DMS53 treated with DMSO at 0.1 percent for 48 hours (cell line): ENCODE results near the gene SMIM24.
"Not testable (repeated sequence)": the region's sequence is repeated elsewhere in the genome, so short reads cannot be mapped to it uniquely, and the experiment has no call there.

Experiments
- DNase-seq: peaks from one replicate; lab custom pipeline; 2025; ENCODE audit not compliant: unreplicated experiment; lab: John Stamatoyannopoulos, UW

The SMIM24 gene

DNA sequence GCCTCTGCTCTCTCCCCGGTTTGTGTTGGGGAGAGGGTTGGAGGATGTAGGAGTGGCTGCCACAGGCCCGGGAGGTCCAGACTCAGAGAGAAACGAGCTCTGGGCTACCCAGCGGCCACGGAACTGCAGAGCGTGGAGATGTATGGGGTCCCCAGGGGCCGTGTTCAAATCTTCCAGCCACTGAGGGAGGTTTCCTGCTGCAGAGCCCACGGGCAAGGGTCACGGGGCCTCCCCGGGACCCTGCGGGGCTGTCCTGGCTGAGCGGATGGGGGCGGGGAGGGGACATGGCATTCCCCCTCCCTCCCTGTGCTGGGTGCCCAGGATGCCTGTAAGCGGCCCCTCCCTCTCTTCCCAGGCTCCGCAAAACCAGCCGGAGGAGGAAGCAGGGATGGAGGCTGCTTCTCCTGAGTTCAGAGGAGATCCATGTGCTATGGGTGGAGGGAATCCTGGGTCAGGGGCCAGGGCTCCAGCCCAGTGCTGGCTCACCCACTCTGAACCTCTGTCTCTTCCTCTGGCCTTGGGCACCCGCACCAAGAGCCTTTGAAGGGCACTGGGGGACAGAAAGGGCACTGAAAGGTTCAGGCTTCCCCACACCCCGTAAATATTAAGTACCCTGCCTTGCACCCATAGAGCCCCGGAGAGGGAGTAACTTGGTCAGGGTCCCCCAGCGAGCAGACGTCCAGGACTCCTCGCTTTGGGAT lies 22.6 kb downstream of the SMIM24 start:
- DNase-seq, result no peak

DNA sequence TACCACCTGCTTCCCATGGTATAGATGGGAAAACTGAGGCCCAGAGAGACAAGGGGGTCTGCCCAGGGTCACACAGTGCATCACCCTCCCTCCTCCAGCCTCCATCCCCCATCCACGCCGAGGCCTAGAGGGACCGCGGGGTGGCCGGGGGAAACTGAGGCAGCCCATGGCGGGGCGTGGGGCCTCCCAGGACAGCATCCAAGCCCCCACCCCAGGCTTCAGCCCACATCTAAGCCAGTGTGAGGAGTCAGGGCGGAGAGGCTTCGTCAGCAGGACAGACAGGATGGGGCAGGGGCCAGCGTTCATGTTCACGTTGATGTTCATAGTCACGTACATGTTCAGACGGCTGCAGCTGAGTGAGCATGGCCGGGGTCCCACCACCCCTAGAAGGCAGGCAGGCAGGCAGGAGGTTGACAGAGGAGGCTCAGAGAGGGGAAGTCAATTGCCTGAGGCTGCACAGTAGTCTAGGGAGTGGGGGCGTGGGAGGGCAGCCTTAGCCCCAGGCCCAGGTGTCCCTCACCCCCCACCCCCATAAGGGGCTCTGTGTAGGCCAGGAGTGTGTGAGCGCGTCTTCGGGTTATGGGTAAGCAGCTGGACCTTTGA lies 23.3 kb downstream of the SMIM24 start:
- no peak for DNase-seq

DNA sequence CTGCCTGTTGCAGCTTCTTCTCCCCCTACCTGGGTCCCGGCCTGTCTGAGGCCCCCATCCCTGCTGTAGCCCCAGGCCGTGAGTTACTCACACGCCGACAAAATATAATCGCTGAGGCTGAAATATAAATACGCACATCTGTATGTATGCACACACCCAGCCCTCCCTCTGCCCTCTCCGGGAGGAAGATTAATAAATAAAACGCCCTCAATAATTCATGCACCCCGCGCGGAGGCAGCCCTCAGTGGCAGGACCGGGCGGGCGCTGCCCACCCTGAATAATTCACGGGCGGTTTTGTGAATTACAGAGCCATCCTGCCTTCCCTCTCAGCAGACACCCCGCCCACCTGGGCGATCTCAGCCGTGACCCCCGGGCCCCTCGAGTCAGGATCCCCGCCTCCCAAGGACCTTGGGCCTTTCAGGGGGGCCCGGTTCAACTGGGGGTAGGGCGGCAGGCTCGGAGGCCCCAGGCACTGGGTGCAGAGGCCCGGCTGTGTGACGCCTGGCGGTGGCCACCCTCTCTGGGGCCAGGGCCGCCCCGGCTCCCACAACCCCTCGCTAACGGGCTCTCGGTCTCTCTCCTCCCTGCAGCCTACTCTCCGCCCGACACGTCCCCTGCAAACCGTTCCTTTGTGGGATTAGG lies 24.2 kb downstream of the SMIM24 start:
- no peak for DNase-seq

DNA sequence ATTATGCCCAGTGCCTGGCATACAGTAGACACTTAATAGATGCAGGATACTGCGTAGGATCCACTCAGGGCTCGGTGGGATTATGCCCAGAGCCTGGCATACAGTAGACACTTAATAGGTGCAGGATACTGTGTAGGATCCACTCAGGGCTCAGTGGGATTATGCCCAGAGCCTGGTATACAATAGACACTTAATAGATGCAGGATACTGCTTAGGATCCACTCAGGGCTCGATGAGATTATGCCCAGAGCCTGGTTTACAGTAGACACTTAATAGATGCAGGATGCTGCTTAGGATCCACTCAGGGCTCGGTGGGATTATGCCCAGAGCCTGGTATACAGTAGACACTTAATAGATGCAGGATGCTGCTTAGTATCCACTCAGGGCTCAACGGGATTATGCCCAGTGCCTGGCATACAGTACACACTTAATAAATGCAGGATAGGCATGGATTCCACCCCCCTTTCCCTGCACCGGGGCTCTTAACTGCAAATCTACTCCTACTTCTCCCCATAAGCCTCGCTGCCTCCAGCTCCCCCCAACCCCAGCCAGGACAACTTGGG lies 24.9 kb downstream of the SMIM24 start:
- DNase-seq, result no peak

DNA sequence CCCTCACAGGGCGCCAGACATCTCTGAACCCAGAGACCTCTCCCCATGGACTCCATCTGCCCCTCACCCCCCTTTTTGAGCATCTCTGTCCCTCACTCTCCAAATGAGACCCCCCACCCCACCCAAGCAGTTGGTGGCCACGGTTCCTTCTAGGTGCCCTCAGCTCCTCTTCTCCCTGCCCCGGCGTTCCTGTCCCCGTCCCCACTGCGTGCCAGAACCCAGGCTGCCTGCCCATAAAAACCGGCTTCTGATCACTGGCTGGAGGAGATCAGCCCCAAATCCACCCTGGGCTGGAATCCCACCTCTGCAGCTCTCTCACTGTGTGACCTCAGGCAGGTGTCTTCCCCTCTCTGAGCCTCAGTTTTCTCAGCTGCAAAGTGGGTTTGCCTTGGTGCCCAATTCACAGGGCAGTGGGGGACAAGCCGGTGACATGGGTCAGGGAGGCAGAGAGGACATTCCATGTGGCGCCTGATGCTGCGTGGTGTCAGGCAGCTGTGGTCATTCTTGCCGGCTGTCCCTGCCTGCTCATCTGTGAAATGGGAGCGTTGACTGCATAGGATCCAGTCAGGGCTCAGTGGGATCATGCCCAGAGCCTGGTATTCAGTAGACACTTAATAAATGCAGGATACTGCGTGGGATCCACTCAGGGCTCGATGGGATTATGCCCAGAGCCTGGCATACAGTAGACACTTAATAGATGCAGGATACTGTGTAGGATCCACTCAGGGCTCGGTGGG lies 25.5 kb downstream of the SMIM24 start:
- DNase-seq, result no peak

DNA sequence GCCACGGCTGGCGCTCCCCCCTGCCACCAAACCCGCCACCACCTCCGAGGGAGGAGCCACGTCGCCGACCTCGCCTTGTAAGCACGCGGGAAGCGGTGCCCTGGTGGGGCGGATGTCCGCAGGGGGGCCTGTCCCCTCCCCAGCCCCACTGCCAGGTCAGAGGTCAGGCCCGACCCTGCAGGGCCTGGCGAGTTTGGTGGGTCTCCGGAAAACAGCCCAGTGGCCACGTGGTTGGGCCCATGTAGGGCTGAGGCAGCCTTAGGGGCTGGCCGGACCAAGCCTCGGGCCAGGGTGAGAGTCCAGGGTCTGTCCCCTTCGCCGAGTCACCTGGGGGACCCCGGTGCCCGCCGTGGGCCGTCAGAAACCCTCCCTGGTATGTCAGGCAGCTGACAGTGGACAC lies 26.5 kb downstream of the SMIM24 start:
- DNase-seq, result no peak

DNA sequence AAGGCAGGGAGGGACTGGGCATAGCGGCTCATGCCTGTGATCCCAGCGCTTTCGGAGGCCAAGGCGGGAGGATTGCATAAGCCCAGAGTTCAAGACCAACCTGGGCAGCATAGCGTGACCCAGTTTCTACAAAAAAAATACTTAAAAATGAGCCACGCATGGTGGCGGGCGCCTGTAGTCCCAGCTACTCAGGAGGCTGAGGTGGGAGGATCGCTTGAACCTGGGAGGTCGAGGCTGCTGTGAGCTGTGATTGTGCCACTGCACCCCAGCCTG lies 27.4 kb downstream of the SMIM24 start:
- not testable (repeated sequence) for DNase-seq

DNA sequence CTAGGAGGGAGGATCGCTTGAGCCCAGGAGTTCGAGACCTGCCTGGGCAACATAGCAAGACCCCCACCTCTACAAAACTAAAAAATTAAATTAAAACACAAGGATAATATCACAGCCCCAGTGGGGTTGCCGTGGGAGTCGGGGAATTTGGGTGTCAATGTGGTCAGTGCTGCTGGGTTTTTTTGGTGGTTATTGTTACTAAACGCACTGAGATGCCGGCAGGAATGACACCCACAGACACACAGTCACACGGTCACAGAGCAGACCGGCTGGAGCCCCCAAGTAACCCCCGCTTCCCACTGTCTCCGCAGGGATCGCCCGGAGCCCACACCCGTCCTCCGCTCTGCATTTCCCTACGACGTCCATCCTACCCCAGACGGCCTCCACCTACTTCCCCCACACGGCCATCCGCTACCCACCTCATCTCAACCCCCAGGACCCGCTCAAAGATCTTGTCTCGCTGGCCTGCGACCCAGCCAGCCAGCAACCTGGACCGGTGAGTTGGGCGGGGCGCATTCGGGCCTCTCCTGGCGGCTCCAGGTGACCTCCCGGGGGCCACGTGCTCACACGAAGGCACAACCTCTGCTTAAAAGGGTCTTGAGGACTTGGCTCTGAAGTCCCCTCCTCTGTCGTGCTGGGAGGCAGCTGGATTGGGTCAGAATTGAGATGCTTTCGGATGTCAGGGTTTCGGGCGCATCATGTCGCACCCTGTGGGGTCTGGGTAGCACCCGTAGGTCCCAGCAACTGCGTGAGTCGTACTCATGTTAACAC lies 28.0 kb downstream of the SMIM24 start:
- no peak for DNase-seq

DNA sequence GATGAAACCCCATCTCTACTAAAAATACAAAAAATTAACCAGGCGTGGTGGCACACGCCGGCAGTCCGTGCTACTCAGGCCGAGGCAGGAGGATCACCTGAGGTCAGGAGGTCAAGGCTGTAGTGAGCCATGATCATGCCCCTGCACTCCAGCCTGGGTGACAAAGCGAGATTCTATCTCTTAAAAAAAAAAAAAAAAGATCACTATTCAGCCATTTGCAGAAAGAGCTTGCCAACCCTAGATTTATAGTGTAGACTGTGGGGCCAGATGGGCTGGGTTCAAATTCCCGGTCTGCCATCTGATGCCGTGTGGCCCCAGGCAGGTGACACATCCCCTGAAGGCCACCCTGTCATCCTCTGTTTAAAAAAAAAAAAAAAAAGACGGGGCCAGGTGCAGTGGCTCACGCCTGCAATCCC lies 28.9 kb downstream of the SMIM24 start:
- no peak for DNase-seq

DNA sequence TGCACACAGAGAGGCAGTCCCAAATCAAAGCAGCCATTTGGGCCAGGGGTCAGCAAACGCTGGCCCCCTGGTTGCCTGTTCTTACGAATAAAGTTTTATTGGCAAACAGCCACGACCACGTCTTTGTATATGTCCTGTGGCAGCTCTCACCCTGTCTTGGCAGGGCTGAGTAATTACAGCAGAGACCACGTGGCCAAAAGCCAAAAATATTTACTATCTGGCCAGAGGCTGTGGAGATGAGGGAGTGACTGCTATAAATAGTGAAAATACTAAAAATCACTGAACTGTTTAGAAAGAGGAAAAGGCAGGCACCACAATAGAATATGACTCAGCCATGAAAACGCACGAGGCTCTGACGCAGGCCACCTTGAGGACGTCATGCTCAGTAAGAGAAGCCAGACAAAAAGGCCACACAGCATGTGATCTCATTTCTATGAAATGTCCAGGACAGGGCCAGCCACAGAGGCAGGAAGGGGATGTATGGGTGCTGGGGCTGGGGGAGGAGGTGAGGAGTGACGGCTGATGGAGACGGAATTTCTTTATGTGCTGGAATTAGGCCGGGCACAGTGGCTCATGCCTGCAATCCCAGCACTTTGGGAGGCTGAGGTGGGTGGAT lies 29.4 kb downstream of the SMIM24 start:
- no peak for DNase-seq

DNA sequence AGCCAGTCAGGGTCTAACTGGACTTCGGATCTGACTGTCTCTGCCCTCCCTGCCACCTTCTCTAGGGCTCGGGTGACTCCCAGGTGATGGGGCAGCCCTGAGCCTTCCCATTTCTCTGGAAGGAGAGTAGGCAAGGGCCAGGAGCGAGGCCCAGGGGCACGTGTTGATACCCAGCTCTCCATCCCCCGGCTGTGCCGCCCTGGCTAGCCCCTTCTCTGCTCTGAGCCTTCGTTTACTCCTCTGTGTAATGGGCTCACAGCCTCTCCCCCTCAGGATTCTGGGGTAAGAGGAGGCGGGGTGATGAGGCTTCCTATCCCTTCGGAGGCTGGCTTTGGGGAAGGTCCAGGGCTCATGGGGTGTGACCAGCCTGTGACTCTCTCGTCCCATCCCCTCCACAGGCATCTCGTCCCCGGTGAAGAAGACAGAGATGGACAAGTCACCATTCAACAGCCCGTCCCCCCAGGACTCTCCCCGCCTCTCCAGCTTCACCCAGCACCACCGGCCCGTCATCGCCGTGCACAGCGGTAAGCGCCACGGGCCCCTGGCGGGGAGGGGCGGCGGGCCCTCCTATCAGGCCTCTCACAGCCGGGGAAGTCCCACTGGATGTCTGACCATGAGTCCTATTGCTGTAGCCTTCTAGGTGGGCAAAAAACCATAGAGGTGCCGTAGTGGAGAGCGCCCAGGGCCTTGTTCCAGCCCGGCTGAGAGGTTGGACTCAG lies 31.6 kb downstream of the SMIM24 start:
- no peak for DNase-seq

DNA sequence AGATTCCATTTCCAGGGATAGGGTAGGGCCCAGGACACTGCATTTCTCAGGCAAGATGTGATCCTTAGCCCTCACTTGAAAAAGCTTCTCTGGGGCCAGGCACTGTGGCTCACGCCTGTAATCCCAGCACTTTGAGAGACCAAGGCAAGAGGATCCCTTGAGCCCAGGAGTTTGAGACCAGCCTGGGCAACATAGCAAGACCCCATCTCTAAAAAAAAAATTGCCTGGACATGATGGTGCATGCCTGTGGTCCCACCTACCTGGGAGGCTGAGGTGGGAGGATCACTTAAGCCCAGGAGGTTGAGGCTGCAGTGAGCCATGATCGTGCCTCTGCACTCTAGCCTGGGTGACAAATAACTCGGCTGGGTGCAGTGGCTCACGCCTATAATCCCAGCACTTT lies 33.7 kb downstream of the SMIM24 start:
- not testable (repeated sequence) for DNase-seq

DNA sequence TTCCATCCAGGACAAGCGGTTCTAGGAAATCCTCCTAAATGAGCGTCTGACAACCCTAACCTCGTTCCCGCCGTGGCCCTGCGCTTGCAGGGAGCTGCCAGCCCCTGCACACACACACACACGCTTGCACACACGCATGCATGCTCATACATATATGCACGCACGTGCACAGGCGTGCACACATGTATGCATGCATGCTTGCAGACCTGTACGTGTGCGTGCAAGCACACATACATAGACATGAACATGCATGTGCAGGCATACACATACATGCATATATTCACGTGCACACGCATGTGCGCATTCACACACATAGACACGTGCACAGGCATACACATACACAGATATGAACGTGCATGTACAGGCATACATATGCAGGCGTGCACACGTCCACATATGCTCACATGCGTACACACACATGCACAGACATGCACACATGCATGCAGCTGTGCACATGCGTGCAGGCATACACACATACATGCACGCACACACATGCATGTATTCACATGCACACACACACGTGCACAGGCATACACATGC lies 35.6 kb downstream of the SMIM24 start:
- no peak for DNase-seq

DNA sequence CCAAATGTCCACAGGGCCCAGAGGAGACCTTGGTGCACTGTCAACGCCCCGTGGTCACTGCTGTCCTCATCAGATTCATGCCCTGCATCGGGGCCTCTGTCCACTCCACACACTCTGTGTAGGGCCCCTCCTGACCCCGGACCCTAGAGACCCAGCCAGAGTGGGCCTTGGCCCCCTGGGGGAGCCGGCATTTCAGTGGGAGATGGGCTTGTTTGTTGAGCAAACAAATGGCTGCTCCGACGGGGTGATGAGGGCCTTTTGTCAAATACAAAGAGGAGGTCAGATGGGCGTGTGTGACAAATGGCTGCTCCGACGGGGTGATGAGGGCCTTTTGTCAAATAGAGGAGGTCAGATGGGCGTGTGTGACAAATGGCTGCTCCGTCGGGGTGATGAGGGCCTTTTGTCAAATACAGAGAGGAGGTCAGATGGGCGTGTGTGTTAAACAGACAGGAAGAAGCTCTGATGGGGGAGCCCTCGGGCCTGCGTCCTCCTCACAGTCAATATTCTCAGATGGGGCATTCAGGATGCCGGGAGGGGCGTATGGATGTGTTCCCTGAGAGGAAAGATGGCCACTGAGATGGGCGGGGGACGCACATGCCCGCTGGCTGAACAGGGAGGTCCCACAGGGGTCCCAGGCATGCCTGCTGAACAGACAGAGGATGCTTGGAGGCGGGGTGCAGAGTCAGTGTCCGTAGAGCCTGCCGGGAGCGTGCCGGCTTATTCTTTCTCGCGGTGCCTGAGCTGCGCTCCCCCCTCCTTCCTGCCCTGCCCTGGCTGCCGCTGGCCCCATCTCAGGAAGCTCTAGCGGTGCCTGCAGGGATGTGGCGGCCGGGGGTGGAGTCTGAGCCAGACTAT lies 36.3 kb downstream of the SMIM24 start:
- DNase-seq, result no peak

DNA sequence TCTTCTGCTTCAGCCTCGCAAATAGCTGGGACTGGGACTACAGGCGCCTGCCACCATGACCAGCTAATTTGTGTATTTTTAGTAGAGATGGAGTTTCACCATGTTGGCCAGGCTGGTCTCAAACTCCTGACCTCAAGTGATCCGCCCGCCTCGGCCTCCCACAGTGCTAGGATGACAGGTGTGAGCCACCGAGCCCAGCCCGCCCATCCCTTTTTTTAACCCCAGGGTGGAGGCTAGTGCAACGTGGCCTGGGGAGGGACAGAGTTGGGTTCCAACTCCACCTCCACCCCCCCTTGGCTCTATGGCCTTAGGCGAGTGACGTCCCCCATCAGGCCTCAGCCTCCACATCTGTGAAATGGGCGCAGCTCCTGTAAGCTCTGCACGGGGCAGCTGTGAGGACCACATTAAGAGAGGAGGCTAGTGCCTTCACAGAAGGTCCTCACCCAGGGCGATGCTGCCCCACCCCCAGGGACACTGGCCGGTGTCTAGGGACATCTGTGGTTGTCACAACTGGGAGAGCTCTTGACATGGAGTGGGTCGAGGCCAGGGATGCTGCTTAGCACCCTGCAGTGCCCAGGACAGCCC lies 37.7 kb downstream of the SMIM24 start:
- no peak for DNase-seq

DNA sequence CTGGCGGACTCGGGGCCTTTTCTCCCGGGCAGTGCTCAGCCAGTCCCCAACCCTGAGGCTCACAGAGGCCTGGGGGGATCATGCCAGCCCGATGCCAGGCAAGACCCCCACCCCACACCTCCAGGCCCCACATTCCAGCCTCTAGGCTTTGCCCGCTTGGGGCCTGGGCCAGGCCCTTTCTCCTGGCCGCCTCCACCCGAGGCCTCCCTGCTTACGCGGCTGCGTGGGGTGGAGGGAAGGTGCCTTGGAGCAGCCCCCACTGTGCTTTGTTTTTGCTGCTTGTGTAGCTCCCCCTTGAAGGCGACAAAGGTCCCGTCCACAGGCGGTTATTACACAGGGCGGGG lies 38.4 kb downstream of the SMIM24 start:
- no peak for DNase-seq

DNA sequence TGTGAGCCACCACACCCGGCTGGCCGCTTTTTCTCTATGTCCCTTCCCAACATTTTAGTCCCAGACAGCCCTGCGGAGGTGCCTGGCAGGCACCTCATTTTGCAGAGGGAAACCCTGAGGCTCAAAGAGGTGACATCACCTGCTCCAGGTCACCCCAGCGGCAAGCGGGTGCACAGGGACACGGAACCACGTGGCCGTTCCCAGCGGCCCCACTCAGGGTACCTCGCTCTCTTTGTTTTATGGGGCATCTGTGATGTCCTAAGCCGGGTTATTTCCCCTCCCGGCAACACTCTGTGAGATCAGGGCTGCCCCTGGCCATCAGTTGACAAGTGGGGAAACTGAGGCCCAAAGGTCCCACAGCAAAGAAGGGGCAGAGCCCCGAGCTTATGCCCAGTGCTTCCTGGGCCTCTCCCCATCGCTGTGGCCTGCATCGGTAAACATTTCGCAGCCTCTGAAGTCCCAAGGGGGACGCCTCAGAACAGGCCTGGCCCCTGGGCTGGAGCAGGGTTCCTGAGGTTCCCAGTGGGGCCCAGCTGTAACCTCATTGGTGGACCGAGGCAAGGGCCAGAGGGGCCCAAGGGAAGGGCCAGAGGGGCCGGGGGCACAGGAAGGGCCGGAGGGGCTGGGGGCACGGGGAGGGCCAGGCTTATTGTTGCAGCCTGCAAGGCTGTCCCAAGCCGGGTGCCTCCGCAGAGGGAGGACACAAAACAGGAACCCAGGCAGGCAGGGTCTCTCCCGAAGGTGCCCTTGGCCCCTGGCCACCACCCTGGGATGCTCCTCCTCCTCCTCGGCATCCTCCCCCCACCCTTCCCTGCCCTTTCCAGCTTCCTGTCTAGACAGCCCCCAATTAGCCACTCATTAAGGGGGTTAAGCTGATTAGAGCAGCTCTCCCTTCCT lies 39.0 kb downstream of the SMIM24 start:
- DNase-seq, result no peak
